CD4-positive, alpha-beta T cell treated with Interleukin-17A for 1 hour (primary cell): Measurements from ENCODE around the gene ZNF222.

Source experiments
- DNase-seq: peaks from one replicate; pipeline ENCODE4 v3.0.0-alpha.2; 2020

ZNF222 gene

GRCh38 chr19:44055870-44056269, 30.7 kb downstream of the ZNF222 start:
- DNase-seq: no peak

GRCh38 chr19:44059229-44059628, 34.0 kb downstream of the ZNF222 start:
- no peak for DNase-seq

GRCh38 chr19:44061038-44061437, 35.9 kb downstream of the ZNF222 start:
- DNase-seq: no peak

- no peak for DNase-seq
These were observed 41.1 kb downstream of the ZNF222 start for GRCh38 chr19:44066305-44066704.

GRCh38 chr19:44069415-44069814, 44.2 kb downstream of the ZNF222 start:
- no peak for DNase-seq

- DNase-seq: peak; percentile 92
These were observed 46.8 kb downstream of the ZNF222 start, which contains the start of gene ZNF284 for GRCh38 chr19:44071824-44072542. ZNF284 (plus strand) TSS chr19:44072159; CDS start chr19:44076390, 4,231 bp downstream.

- no peak for DNase-seq
These were observed 47.6 kb downstream of the ZNF222 start for GRCh38 chr19:44072543-44073401.

GRCh38 chr19:44076325-44076724, 51.1 kb downstream of the ZNF222 start:
- DNase-seq: no peak
